SJSA1 (cell line): ENCODE results near the gene KCNC3. TPM values are rescaled to one million over a fixed set of nuclear protein-coding genes. Genes with fewer than 3 reads are reported as not detected.

Experiments used
- DNase-seq, 2 experiments: peaks; one replicate each; pipeline ENCODE4 v3.0.0-alpha.2; 2015 to 2020; ENCODE audit warnings: low spot score in 2 of 2, low read depth in 1 of 2
- H3K27ac ChIP-seq: fragments of 250-450 bp; sonication (Bioruptor Pico); 2 replicates; pipeline ENCODE4 v1.5.1; 2020; ENCODE audit warnings: mild to moderate bottlenecking, moderate library complexity
- H3K27me3 ChIP-seq: fragments of 250-450 bp; sonication (Bioruptor Pico); replicated peaks from 2 replicates; pipeline ENCODE4 v1.5.1; 2020; ENCODE audit warnings: mild to moderate bottlenecking, moderate library complexity
- H3K36me3 ChIP-seq: fragments of 250-450 bp; sonication (Bioruptor Pico); 2 replicates; pipeline ENCODE4 v1.5.1; 2020; ENCODE audit warnings: mild to moderate bottlenecking
- H3K4me1 ChIP-seq: fragments of 250-450 bp; sonication (Bioruptor Pico); replicated peaks from 2 replicates; pipeline ENCODE4 v1.6.1; 2021; ENCODE audit warnings: mild to moderate bottlenecking
- H3K4me3 ChIP-seq: fragments of 250-450 bp; sonication (Bioruptor Pico); 2 replicates; pipeline ENCODE4 v1.5.1; 2020; ENCODE audit warnings: mild to moderate bottlenecking
- H3K9me3 ChIP-seq: fragments of 250-450 bp; sonication (Bioruptor Pico); replicated peaks from 2 replicates; pipeline ENCODE4 v1.5.1; 2020; ENCODE audit warnings: mild to moderate bottlenecking
- total RNA-seq: library from RNA; depleted of rRNA; stranded (reverse); fragments of >200 nt; shearing (Covaris generic); gene quantifications from 2 replicates; pipeline ENCODE4 v1.2.3, GENCODE V29; 2014

KCNC3 gene
- total RNA-seq, 1 experiment from 2014 or later, result not detected

- Histone ChIP-seq H3K9me3 (no peaks in the 10 kb centered on the region), H3K4me3 (no peak overlapping the region), H3K4me1 (no peaks in the 10 kb centered on the region), H3K36me3 (no peaks in the 10 kb centered on the region), H3K27ac (no peak overlapping the region), H3K27me3 (peaks cover 43% of the 10 kb centered on the region)
- no peak for DNase-seq
These were observed 12.1 kb downstream of the KCNC3 start for GRCh38 chr19:50317115-50317514.

GRCh38 chr19:50315773-50316448, 13.3 kb downstream of the KCNC3 start:
- no peaks in the 10 kb centered on the region for H3K4me1 ChIP-seq
- no peak overlapping the region for H3K27ac ChIP-seq
- no peaks in the 10 kb centered on the region for H3K36me3 ChIP-seq
- no peak overlapping the region for H3K4me3 ChIP-seq
- no peak for DNase-seq
- no peaks in the 10 kb centered on the region for H3K9me3 ChIP-seq
- peaks cover 51% of the 10 kb centered on the region for H3K27me3 ChIP-seq

- no peak overlapping the region for H3K4me3 ChIP-seq
- no peak overlapping the region for H3K27ac ChIP-seq
- no peak for DNase-seq
- H3K9me3 ChIP-seq, result no peaks in the 10 kb centered on the region
- H3K36me3 ChIP-seq, result no peaks in the 10 kb centered on the region
- H3K27me3 ChIP-seq, result peaks cover 59% of the 10 kb centered on the region
- H3K4me1 ChIP-seq, result no peaks in the 10 kb centered on the region
These were observed 14.2 kb downstream of the KCNC3 start for GRCh38 chr19:50314724-50315708.

GRCh38 chr19:50313812-50314536, 15.2 kb downstream of the KCNC3 start:
- H3K36me3 ChIP-seq, result no peaks in the 10 kb centered on the region
- no peak overlapping the region for H3K4me3 ChIP-seq
- no peaks in the 10 kb centered on the region for H3K9me3 ChIP-seq
- H3K4me1 ChIP-seq, result no peaks in the 10 kb centered on the region
- no peak for DNase-seq
- H3K27me3 ChIP-seq, result peaks cover 60% of the 10 kb centered on the region
- no peak overlapping the region for H3K27ac ChIP-seq

DNA sequence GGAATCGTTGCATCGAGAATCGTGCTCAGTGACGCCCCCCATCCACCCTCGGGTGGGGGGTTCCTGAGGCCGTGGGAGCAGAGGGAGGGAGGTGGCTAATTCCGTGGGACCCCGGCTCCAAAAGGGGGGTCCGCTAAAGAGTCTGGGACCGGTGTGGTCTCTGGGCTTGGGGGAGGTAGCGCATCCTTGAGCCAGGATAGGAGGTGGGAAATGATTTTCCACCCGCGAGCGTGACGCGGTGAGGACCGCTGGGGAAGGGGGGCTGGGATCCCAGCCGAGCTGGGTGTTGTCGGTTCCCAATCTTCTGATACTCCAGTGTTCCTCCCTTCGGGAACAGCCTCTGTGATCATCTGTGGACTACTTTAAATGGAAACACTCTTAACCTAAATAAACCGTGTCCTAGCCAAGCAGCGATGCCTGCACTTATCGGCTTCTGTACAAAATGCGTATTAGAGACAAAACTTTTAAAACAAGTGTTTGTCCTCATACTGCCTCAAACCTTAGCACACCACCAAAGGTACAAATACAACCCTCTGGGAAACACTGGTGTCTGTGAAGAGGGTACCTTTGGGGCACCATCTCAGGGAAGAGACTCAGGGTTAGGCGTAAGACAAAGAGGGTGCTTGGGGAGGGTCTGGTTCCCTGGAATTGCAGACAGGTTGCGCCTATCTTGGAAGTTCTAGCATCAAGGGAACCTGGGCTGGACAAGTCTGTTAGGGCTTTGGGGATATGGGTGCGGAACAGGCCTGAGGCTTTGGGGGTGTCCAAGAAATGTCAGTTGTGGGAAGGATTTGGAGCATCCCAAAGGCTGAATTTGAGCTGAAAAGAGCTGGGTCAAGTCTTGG, 16.0 kb downstream of the KCNC3 start:
- Histone ChIP-seq H3K27me3 (peaks cover 65% of the 10 kb centered on the region), H3K27ac (no peak overlapping the region), H3K9me3 (no peaks in the 10 kb centered on the region), H3K4me1 (no peaks in the 10 kb centered on the region), H3K4me3 (no peak overlapping the region), H3K36me3 (no peaks in the 10 kb centered on the region)
- no peak for DNase-seq

DNA sequence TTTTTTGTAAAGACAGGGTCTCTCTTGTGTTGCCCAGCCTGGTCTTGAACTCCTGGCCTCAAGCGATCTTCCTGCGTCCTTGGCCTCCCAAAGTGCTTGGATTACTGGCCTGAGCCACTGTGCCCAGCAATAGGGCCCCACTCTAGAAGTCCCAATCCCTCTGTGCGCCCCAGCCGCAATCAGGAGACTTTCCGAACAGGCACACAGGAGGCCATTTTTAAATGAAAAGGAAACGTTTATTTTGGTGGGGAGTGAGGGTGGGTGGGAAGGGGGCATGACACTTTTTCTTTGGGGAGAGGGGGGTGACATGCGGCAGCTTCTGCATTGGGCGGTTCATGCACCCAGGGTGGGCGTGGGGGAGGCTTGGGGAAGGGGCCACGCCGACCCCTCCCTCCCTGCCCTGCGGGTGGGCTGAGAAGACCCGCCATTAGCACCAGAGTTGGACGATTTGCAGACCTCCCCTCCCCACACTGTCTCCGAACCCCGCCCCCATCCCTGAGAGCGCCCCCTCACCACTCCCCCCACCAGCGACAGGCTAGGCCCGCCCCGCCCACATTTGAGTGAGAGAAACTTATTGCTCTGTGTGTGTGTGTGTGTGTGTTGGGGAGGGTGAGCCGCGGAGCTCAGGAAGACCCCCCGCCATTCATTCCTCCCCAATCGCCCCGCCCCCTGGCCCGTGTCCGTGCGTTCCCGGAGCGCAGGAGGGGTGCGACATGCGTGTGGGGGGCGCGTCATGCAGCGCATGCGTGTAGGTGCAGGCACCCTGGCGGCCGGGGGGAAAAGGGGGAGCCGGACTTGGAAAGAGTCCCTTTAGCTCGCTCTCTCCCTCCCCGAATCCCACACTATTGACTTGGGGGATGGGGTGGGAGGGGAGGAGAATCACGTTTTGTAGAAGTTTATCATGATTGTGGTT, 17.2 kb downstream of the KCNC3 start:
- Histone ChIP-seq H3K27ac (no peak overlapping the region), H3K9me3 (no peaks in the 10 kb centered on the region), H3K27me3 (peaks cover 69% of the 10 kb centered on the region), H3K4me1 (no peaks in the 10 kb centered on the region), H3K36me3 (no peaks in the 10 kb centered on the region), H3K4me3 (no peak overlapping the region)
- no peak for DNase-seq

DNA sequence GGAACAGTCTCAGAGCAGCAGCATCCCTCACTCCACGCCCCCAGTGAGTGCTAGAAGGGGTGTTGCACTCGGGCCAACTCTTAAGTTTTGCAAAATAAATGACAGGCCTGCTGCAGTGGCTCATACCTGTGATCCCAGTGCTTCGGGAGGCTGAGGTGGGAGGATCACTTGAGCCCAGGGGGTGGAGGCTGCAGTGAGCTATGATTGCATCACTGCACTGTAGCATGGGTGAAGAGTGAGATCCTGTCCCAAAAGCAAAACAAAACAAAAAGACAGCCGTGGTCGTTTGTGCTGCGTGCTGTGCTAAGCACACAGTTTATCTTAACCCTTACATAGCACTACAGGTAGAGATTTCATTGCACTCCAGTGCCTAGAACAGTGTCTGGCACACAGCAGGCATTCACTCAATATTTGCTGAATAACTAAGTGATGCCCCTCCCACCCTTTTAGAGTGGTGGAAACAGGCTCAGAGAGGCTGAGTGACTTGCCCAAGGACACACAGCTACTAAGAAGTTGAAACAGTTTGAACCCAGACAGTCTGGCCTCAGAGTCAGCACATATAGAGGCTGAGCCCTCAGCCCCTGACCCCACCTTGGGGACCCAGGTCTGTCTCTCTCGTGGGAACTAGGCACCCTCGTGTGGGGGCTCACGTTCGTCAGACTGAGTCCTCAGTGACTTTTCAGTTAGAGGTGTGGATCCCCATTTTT, 18.3 kb downstream of the KCNC3 start:
- Histone ChIP-seq H3K4me3 (no peak overlapping the region), H3K27me3 (peaks cover 64% of the 10 kb centered on the region)

DNA sequence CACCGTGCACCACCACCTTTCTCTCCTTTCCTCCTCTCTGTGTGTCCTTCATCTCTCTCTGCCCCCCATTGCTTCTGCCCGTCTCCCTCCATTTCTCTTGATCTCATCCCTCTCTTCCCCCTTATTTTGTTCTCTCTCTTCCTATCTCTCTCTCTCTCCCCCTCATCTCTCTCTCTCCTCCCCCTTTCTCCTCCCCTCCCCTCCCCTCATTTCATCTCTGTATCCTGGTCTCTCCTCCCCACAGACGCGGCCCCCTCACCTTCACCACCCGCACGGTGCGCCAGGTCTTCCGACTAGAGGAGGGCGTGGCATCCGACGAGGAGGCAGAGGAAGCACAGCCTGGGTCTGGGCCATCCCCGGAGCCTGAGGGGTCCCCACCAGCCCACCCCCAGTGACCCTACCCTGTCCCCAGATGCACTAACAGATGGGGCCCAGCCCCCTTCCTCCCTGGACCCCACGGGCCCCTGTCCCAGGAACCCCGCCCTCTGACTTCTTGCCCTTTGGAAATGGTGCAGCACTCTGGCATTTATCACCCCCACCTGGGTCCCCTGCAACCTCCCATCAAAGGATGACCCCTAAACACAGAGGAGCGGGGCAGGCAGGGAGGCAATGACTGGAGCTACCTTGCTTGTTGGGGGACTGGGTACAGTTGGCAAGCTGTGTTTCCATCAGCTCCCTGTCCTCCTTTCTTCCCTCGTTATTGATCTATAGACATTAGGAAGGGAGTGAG, 19.6 kb downstream of the KCNC3 start:
- H3K4me3 ChIP-seq, result no peak overlapping the region
- peaks cover 55% of the 10 kb centered on the region for H3K27me3 ChIP-seq
- no peak overlapping the region for H3K27ac ChIP-seq
- no peaks in the 10 kb centered on the region for H3K9me3 ChIP-seq
- no peaks in the 10 kb centered on the region for H3K4me1 ChIP-seq
- no peak for DNase-seq
- no peaks in the 10 kb centered on the region for H3K36me3 ChIP-seq

More for the DNA sequence above, 18.3 kb downstream of the KCNC3 start:
- DNase-seq, result no peak
- Histone ChIP-seq H3K9me3 (no peaks in the 10 kb centered on the region), H3K36me3 (no peaks in the 10 kb centered on the region), H3K4me1 (no peaks in the 10 kb centered on the region), H3K27ac (no peak overlapping the region)

- Histone ChIP-seq H3K27ac (no peak overlapping the region), H3K4me1 (no peaks in the 10 kb centered on the region), H3K27me3 (peaks cover 52% of the 10 kb centered on the region), H3K4me3 (no peak overlapping the region), H3K36me3 (no peaks in the 10 kb centered on the region), H3K9me3 (no peaks in the 10 kb centered on the region)
- no peak for DNase-seq
These were observed 20.2 kb downstream of the KCNC3 start for GRCh38 chr19:50308991-50309390.

- H3K27ac ChIP-seq, result no peak overlapping the region
- no peak for DNase-seq
- H3K4me3 ChIP-seq, result no peak overlapping the region
- H3K9me3 ChIP-seq, result no peaks in the 10 kb centered on the region; the same call in 1 of the 2 replicates
- H3K36me3 ChIP-seq, result no peaks in the 10 kb centered on the region
- peaks cover 16% of the 10 kb centered on the region for H3K27me3 ChIP-seq
- peaks cover 18% of the 10 kb centered on the region for H3K4me1 ChIP-seq
These were observed 25.6 kb downstream of the KCNC3 start for GRCh38 chr19:50303558-50303957.

- H3K9me3 ChIP-seq, result no peaks in the 10 kb centered on the region; the same call in 1 of the 2 replicates
- peaks cover 18% of the 10 kb centered on the region for H3K4me1 ChIP-seq
- DNase-seq, result no peak
- H3K27ac ChIP-seq, result no peak overlapping the region
- H3K36me3 ChIP-seq, result no peaks in the 10 kb centered on the region
- no peak overlapping the region for H3K4me3 ChIP-seq
- peaks cover 6% of the 10 kb centered on the region for H3K27me3 ChIP-seq
These were observed 27.6 kb downstream of the KCNC3 start for GRCh38 chr19:50301607-50301971.
